A549 treated with AZD2906 at 1 μM for 4 hours (cell line): ENCODE measurements around the gene ANO9. TPM values are rescaled to one million over a fixed set of nuclear protein-coding genes. Genes with fewer than 3 reads are reported as not detected.

Experiments
- total RNA-seq: library from RNA; stranded (reverse); fragments of 200-300 nt; extraction: Qiagen RNA extraction; gene quantifications from 5 replicates; pipeline ENCODE4 v1.2.3, GENCODE V29; 2022

ANO9 gene
- total RNA-seq: 0.44 to 1.1 TPM (median 0.70 TPM) in 5 replicates

GRCh38 chr11:441418-442274 lies at the start of gene ANO9:
ANO9 (minus strand) TSS chr11:442011; CDS start chr11:441926, 85 bp downstream.

GRCh38 chr11:449889-450808 lies 8.3 kb upstream of the ANO9 start, which contains the start of gene PTDSS2:
PTDSS2 (plus strand) TSS chr11:450279; CDS start chr11:450456, 177 bp downstream.

GRCh38 chr11:394034-394857 lies 47.6 kb downstream of the ANO9 start, which contains the start of gene PKP3:
PKP3 (plus strand) TSS chr11:394209; CDS start chr11:394293, 84 bp downstream.

GRCh38 chr11:369336-370018 lies 72.3 kb downstream of the ANO9 start, which contains the start of gene B4GALNT4:
B4GALNT4 (plus strand) TSS chr11:369499; CDS start chr11:369804, 305 bp downstream.

Other genes starting within 250 kb of the ANO9 start
- gene SCGB1C1, start 248.9 kb downstream of the ANO9 start, total RNA-seq: not detected in 5 replicates
- 41.3 to 47.1 TPM (median 45.4 TPM) in 5 replicates for gene BET1L, start 234.6 kb downstream of the ANO9 start, total RNA-seq
- 118 to 135 TPM (median 122 TPM) in 5 replicates for gene RIC8A, start 234.3 kb downstream of the ANO9 start, total RNA-seq
- 18.3 to 23.6 TPM (median 22.7 TPM) in 5 replicates for gene SIRT3, start 205.7 kb downstream of the ANO9 start, total RNA-seq
- gene PSMD13, start 205.0 kb downstream of the ANO9 start, total RNA-seq: 157 to 204 TPM (median 164 TPM) in 5 replicates
- 0.03 TPM in 1 of 5 replicates, not detected in the others for gene NLRP6, start 163.6 kb downstream of the ANO9 start, total RNA-seq
- 6.1 to 13.2 TPM (median 9.8 TPM) in 5 replicates for gene PGGHG, start 152.9 kb downstream of the ANO9 start, total RNA-seq
- gene IFITM5, start 142.5 kb downstream of the ANO9 start, total RNA-seq: not detected in 5 replicates
- 57.4 to 69.3 TPM (median 61.5 TPM) in 5 replicates for gene IFITM2, start 134.2 kb downstream of the ANO9 start, total RNA-seq
- gene IFITM1, start 128.0 kb downstream of the ANO9 start, total RNA-seq: 0.26 to 0.37 TPM (median 0.29 TPM) in 5 replicates
- gene IFITM3, start 121.2 kb downstream of the ANO9 start, total RNA-seq: 19.8 to 37.9 TPM (median 31.0 TPM) in 5 replicates
- gene B4GALNT4, start 72.5 kb downstream of the ANO9 start, total RNA-seq: 9.8 to 19.5 TPM (median 14.0 TPM) in 5 replicates
- gene PKP3, start 47.8 kb downstream of the ANO9 start, total RNA-seq: 30.1 to 40.1 TPM (median 38.2 TPM) in 5 replicates
- gene SIGIRR, start 27.0 kb downstream of the ANO9 start, total RNA-seq: 57.4 to 92.9 TPM (median 91.1 TPM) in 5 replicates
- gene PTDSS2, start 8.3 kb upstream of the ANO9 start, total RNA-seq: 34.6 to 45.9 TPM (median 44.3 TPM) in 5 replicates
- 144 to 193 TPM (median 179 TPM) in 5 replicates for gene RNH1, start 65.2 kb upstream of the ANO9 start, total RNA-seq
- 118 to 183 TPM (median 159 TPM) in 5 replicates for gene HRAS, start 93.6 kb upstream of the ANO9 start, total RNA-seq
- gene LRRC56, start 95.5 kb upstream of the ANO9 start, total RNA-seq: 0.65 to 1.1 TPM (median 0.94 TPM) in 5 replicates
- gene LMNTD2, start 118.7 kb upstream of the ANO9 start, total RNA-seq: 1.4 to 3.0 TPM (median 2.9 TPM) in 5 replicates
- gene RASSF7, start 119.0 kb upstream of the ANO9 start, total RNA-seq: 48.7 to 64.3 TPM (median 60.3 TPM) in 5 replicates
- gene PHRF1, start 134.5 kb upstream of the ANO9 start, total RNA-seq: 32.6 to 39.0 TPM (median 36.7 TPM) in 5 replicates
- 4.5 to 8.4 TPM (median 7.3 TPM) in 5 replicates for gene IRF7, start 173.9 kb upstream of the ANO9 start, total RNA-seq
- 0.03 to 0.41 TPM (median 0.09 TPM) in 5 replicates for gene CDHR5, start 182.9 kb upstream of the ANO9 start, total RNA-seq
- gene SCT, start 185.2 kb upstream of the ANO9 start, total RNA-seq: not detected in 5 replicates
- 0.20 to 0.34 TPM (median 0.29 TPM) in 5 replicates for gene DRD4, start 195.3 kb upstream of the ANO9 start, total RNA-seq